AG10803 (cell line): ENCODE results near the gene PCDHGA2.
"Not testable (repeated sequence)": the region's sequence is repeated elsewhere in the genome, so short reads cannot be mapped to it uniquely, and the experiment has no call there.

Source experiments
- DNase-seq: peaks from one replicate; pipeline ENCODE4 v3.0.0; 2010; ENCODE audit warnings: low read depth
- H3K4me3 ChIP-seq: 2 replicates; pipeline ENCODE4 v1.5.1; 2011; ENCODE audit warnings: mild to moderate bottlenecking, low read length, control low read depth
- TF ChIP-seq, protein P1 (sequence below): conservative IDR thresholded peaks from 2 replicates; pipeline ENCODE4 v1.5.1; 2011; ENCODE audit warnings: mild to moderate bottlenecking, low read length, control low read depth, inconsistent platforms

Gene PCDHGA2

DNA sequence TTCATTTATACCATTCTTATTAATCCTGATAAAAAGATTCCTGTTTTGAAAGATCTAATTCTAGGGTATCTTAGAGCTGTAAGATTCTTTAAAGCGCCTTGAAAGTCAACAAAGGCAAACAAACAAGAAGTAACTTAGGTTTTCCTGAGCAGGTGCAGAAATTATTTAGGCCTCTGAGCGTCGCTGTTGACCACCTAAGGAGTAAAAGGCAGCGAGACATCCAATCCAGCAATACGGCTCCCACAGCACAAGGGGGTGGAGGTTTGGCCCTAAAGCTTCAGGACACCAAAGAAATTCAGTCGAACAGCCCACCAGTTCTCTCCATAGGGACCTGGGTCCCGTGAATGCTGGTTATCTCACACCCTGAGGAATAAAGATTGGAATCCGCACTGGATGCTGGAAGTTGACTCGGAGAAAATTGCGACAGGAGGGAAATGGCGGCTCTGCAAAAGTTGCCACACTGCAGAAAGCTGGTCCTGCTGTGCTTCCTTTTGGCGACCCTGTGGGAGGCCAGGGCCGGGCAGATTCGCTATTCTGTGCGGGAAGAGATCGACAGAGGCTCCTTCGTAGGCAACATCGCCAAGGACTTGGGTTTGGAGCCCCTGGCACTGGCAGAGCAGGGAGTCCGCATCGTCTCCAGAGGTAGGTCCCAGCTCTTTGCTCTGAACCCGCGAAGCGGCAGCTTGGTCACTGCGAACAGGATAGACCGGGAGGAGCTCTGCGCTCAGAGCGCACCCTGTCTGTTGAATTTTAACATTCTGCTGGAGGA lies at the start of gene PCDHGA2:
Gene PCDHGA2, plus strand, starts transcription at position 223 of the 769 bp plus-strand sequence.
- peak; percentile 64 for DNase-seq
- peak within 1 kb of the TSS; percentile 47 for H3K4me3 ChIP-seq
- TF ChIP-seq, protein P1, sequence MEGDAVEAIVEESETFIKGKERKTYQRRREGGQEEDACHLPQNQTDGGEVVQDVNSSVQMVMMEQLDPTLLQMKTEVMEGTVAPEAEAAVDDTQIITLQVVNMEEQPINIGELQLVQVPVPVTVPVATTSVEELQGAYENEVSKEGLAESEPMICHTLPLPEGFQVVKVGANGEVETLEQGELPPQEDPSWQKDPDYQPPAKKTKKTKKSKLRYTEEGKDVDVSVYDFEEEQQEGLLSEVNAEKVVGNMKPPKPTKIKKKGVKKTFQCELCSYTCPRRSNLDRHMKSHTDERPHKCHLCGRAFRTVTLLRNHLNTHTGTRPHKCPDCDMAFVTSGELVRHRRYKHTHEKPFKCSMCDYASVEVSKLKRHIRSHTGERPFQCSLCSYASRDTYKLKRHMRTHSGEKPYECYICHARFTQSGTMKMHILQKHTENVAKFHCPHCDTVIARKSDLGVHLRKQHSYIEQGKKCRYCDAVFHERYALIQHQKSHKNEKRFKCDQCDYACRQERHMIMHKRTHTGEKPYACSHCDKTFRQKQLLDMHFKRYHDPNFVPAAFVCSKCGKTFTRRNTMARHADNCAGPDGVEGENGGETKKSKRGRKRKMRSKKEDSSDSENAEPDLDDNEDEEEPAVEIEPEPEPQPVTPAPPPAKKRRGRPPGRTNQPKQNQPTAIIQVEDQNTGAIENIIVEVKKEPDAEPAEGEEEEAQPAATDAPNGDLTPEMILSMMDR: peak; percentile 66

DNA sequence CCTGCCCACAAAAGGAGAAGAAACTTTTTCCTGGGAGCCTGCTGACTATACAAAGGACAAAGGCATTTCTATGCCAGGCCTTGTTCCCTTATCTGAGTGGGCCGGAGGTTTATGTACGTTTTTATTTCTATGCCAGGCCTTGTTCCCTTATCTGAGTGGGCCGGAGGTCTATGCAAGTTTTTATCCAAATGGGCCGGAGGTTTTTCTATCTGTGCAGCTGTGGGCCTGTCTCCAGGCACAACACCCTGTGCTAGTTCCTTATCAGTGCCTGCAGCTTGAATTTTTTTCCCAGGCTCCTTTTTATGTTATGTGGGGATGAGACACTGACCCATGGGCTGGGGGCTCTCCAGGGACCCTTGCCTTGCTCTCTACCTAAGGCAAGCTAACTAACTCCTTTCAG lies 40.2 kb upstream of the PCDHGA2 start:
- no peak overlapping the region for H3K4me3 ChIP-seq
- TF ChIP-seq, protein P1: no peak
- DNase-seq: no peak

DNA sequence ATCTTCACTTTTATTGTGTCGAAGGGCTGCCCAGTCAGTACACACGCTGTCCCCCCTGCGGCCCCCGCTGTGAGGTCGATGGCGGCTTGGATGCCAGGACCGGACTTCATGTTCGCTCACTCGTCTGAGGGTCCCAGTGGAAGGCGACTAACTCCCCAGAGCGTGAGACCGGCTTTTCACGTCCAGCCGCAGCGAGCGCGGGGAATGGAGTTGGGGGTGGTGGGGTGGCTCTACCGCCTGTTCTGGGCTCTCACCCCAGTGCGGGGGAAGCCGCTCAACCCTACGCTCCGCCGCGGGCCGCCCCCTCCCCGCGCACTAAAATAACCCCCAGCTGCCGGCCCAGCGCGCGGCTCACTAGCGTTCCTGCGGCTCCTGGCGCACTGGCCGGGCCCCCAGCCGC lies 34.8 kb upstream of the PCDHGA2 start, which contains the start of gene SLC25A2:
Gene SLC25A2, minus strand, starts transcription at position 294 of the 400 bp plus-strand sequence. Its CDS starts 184 bp downstream, at position 110.
- TF ChIP-seq, protein P1: no peak
- DNase-seq: no peak
- no peak within 1 kb of the TSS for H3K4me3 ChIP-seq

DNA sequence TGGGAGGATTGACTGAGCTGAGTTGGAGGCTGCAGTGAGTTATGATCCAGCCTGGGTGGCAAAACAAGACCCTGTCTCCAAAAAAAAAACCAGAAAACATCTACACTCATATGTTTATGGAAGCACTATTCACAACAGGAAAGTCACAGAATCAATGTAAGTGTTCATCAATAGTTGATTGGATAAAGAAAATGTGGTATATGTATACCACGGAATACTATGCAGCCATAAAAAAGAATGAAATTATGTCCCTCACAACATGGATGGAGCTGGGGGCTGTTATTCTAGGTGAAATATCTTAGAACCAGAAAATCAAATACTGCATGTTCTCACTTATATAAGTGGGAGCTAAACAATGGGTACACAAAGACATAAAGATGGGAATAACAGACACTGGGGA lies 31.9 kb upstream of the PCDHGA2 start:
- no peak for DNase-seq
- no peak overlapping the region for H3K4me3 ChIP-seq
- TF ChIP-seq, protein P1: no peak

DNA sequence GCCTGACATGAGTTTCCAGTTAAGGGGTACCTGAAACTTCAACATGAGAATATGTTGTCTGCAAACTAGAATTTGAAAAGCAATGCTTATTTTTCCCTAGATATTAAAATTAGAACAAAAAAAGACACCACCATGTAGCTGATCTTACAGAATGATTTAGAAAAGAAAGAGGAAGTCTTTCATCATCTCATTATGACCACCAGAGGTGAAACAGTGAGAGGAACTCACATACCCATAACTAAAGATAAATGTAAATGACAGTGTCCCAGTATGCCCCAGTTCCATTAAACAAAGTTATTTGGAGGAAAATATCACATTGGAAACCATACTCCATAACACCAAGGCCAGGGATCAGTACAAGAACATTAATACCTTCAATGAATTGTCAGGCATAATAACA lies 24.8 kb upstream of the PCDHGA2 start:
- H3K4me3 ChIP-seq: no peak overlapping the region
- TF ChIP-seq, protein P1: no peak
- DNase-seq: no peak

DNA sequence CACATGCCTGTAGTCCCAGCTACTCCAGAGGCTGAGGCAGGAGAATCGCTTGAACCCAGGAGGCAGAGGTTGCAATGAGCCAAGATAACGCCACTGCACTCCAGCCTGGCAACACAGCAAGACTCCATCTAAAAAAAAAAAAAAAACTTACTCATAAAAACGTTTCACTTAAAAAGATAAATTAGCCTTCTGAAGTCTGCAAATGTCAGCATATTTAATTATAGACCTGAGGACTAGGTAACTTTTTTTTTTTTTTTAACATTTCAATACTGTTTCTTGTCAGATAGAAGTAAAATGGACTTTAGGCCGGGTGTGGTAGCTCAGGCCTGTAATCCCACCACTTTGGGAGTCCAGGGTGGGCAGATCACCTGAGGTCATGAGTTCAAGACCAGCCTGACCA lies 21.6 kb upstream of the PCDHGA2 start:
- DNase-seq, H3K4me3 ChIP-seq: not testable (repeated sequence)

DNA sequence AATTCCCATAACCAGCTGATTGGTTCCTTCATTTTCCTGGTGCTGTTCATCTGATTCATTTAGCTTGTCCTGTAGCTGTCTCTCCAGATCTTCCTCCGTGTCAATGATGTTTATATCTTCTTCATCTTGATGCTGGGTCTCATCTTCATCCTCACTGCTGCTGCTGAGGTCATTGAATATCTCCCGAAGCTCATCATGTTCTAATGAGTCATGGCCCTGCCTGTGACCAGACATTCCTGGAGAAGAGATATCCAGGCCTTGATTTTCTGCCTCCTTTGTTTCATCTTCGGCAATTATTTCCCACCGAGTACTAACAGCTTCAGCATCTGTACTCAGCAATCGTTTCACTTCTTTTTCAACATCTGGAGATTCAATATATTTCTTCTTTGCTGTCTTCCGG lies 19.4 kb upstream of the PCDHGA2 start:
- DNase-seq: no peak
- TF ChIP-seq, protein P1: no peak
- H3K4me3 ChIP-seq: no peak overlapping the region
